SH-SY5Y (cell line): ENCODE measurements around the gene GSTM4.

Source experiments
- GATA2 ChIP-seq: IDR thresholded peaks from 2 replicates; pipeline ENCODE4 v1.6.1; 2011; ENCODE audit warnings: mild to moderate bottlenecking, low read depth, low read length
- GATA3 ChIP-seq: IDR thresholded peaks from 2 replicates; pipeline ENCODE4 v1.6.1; 2011; ENCODE audit warnings: low read depth, mild to moderate bottlenecking, low read length, moderate library complexity

DNA sequence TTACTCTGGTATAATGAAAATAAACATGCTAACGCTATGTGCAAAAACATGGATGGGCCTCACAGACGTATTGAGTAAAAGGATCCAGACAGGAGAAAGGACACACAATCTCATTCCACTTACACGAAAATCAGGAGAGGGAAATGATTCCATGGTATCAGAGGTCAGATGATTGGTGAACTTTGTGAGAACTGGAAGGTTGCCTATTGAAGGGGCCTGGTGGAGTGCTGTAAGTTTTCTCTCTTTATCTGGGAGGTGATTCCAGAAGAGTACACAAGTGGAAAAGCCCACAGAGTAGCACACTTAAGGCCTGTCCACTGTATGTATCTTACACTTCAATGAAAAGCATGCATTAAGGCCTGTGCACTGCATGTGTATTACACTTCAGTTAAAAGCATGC, 21.6 kb downstream of the GSTM4 start:
- TF ChIP-seq GATA2 (no peak), GATA3 (no peak)
